HG02763 (cell line): ENCODE data around the gene MIDN.

Experiments used
- ATAC-seq: cut with Tn5 transposase; IDR thresholded peaks from one replicate; pipeline ENCODE4 v1.9.1; 2021; ENCODE audit warnings: mild to moderate bottlenecking, moderate library complexity; ENCODE audit not compliant: unreplicated experiment

The MIDN gene

DNA sequence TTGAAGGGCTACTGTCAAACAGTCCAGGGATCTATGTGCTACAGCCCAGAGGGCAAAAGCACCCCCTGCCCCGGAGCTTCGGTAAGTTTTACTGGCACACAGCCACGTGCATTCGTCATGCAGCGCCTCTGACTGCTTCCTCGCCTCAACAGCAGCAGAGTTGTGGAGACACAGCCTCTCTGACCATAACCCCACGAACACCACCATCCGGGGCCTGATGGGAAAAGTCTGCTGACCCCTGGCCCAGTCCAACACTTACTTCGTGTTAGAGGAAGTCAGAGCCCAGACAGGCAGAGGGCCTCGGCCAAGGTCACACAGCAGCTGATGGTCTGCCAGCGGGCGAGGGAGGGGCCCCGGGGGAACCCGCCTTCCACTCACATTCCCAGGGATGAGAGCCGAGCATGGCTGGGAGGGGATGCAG lies 15.7 kb upstream of the MIDN start:
- ATAC-seq, result no peak

DNA sequence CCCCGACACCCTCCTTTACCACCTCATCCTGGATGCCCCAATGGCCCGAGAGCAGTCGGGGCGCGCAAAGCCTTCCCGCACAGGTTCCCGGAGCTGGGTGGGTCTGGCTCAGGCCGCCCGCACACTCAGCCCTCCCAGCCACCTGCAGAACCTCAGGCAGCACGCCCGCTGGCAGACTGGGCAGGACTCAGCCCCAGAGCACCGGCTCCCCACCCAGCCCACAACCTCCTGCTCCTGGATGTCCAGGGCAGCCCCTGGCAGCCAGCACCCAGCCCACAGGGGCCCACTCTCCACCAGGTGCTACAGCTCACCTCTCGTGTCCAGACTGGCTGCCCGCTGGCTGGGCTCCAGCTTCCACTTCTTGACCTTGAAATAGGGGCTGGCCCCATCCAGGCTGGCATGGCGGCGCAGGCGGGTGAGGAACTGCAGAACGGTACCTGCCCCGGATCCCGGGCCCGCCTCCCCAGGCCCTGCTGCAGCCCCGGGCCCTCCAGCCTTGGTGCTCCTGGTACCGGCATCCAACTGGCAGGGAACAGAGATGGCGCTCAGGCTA lies 15.2 kb upstream of the MIDN start:
- no peak for ATAC-seq

DNA sequence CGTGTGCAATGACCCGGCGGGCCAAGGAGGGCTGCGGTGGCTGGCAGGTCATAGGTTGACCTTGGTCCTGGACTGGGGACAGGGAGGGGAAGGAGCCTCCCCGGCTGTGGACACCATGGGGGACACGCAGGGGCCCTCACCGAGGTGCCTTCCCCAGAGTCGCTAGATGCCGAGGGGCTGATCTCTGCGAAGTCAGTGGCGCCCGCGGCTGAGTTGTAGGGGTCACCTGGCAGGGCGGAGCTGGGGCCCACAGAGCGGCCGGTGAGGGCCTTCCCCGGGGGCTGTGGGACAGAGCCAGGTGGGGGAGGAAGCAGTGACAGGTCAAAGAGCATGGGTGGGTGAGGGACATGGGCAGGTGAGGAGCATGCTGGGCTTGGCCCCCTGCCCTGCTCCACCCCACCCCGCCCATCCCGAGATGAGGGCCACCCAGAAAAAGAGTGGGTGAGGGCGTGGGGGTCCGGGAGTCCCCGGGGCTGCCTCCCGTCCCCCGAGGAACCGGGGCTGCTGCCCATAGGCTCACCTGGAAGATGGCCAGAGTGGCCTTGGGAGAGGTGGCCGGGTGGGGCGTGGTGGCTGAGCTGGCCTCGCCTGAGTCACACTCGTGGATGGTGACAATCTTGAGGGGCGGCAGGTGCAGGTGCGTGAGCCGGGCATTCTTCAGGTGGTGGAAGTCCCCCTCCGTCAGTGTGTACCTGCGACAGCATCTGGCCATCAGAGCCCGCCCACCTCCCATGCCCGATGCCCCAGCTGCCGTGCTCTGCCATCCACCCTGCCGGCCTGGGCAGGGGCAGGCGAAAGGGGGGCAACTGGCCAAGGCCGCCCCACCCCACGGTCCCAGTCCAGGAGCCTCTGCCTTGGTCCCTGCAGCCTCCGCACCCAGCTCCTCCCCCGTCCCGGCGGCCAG lies 14.1 kb upstream of the MIDN start:
- ATAC-seq, result no peak

DNA sequence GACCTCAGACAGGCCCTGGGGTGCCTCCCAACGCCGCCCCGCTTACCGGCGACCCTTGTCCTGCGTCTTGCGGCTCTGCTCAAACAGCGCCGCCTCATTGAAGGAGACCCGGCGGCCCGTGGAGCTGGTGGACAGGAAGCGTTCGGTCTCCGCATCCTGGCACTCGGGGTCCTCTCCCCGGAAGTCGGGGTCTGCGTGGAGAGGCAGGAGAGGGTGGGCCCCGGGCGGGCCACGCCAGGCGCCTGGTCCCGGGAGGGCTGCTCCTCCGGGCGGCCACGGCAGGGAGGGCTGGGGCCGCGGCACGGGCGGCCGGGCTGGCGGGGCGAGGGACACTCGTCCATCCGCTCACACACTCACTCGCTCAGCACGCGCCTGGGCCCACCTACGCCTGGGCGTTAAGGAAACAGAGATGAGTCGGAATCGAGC lies 13.4 kb upstream of the MIDN start:
- no peak for ATAC-seq

DNA sequence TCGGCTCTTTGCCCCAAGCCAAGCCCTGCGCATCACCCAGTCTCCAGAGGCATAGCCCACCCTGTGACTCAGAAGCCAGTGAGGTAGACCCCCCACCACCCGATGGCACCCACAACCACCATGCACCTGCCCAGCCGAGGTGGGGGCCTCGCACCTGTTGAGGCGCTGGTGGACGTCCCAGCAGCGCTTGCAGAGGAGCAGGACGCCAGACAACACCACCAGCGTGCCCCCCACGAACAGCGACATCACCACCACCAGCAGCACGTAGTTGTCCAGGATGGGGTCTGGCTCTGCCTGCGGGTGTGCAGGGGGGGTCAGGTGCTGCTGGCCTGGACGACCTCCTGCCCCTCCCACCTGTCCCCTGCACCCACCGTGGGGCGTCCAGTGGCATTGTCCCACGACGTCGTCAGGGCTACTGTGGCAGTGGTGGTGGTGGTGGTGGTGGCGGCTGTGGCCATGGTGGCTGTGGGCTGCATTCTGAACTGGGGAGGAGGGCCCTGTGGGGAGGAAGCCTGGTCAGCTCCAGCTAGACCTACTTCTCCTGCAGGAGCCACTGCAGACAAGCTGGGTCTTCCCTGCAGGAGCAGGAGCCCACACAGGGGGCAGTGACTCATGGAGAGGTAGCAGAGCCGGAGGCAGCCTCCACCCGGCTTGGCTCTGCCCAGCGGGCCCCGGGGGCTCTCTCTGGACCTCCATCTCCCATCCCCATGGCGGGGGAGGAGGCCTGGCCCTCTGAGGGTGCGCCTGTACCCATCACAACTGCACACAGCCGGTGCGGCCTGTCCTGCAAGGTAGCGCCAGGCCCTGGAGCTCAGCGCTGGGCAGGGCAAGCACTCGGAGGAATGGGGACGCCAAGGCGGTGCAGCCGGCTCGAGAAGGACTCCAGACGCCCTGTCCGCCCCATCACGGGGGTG lies 12.5 kb upstream of the MIDN start:
- no peak for ATAC-seq

DNA sequence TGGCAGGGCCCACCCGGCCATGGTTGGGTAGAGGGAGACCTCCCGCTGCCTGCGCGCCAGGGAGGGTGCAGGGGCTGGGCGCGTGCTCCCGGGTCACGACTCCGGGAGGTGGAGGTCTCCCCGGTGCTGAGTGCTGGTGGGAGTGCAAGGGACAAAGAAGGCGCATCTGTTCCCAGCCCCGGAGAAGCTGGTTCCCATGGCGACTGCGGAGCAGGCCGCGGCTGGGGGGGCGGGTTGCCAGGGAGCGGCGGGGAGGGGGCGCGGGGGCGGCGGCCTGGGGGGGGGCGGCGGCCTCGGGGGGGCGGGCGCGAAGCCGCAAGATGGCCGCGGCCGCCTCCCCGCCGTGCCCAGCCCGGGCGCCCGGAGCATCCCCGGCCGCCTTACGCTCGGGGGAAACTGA lies 11.8 kb upstream of the MIDN start:
- ATAC-seq, result no peak

DNA sequence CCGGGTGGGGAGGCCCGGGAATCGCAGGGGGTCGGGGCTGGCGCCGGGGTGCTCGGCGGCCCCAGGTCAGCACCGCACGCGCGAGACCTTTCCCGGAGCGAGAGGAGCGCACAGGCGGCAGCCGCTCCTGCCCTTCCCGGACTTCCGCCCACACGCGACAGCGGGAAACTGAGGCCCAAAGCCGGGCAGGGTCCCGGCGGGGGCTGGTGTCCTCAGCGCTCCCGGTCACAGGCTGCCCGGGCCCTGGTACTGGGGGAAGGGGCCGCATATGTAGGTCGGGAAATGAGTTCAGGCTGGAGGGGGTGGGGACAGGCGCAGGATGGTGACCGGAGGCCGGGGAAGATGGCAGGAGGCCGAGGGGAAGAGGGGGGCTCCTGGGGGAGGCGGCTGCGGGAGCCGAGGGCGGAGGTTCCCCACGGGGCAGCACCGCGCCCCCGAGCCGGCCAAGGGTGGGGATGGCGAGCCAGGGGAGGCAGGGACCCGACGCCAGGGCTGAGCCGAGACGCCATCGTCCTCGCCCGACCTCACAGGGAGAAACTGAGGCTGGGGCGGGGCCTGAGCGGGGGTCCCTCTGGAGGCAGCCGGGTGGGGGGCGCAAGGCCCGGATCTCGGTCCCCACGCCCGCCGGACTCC lies 11.2 kb upstream of the MIDN start:
- ATAC-seq, result no peak

DNA sequence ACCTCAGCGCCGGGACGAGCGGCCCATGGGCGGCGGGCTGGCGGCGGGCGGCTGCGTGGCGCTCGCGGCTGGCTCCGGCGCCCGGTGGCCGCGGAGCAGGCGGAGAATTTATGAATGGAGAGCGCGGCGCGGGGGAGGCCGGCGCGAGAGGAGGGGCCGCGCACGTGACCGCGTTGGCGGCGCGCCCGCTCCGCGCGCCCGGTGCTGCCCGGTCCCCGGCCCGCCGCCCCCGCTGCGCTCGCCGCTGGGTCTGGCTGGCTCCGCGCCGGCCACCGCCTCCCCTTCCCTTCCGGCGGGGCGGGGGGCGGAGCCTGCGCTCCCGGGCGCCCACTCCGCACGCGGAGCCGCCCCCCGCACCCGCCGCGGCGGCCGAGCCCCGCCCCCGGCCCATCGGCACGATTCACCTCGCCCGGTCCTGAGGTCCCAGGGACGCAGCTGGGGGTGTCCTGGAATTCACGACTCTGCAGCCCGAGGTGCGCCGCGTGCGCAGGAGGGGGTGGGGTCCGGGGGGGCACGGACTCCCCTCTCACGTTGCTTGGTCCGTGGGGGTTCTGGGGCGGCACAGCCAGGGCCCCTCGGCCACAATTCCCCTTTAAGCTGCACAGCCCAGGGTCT lies 10.5 kb upstream of the MIDN start, which contains the start of gene CBARP:
Gene CBARP, minus strand, starts transcription at position 252 of the 615 bp plus-strand sequence. CDS start 1,905 bp downstream, outside the sequence.
- ATAC-seq, result no peak

DNA sequence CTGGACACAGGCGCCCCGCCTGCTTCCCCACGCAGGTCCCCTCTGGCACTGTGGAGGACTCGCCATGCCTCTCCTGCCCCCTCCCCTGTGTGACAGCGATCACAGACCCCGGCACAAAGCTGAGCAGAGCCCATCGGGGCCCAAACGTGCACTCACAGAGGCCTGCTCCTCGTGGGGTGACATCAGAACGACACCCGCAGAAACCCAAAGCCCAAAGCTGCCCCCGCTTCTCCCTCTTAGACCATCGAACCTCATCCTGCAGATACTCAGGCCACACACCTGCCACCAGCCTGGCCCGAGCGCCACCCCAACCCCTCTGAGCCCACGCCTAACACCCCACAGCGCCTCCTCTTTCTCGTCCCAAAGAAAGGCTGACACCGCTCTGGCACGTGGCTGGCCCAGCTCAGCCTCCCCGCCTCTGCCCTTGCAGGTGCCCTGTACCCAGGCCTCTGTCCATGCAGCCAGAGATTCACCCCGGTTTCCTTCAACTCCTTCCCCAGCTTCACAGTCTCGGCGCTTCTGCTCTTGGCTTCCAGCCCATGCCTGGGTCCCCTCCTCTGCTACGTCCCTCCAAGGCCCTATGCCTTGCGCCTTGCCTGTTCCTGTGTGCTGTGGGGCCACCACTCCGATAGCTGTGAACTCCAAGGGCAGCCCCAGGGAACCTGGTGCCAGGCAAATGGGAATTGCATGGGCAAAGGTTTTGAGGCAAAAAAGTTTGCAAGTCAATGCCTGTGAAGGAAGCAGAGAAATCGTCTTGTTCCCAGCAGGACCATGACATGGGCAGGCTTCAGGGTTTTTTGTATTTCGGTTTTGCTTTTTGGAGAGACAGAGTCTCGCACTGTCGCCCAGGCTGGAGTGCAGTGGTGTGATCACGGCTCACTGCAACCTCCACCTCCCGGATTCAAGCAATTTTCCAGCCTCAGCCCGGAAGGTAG lies 9.7 kb upstream of the MIDN start:
- no peak for ATAC-seq

DNA sequence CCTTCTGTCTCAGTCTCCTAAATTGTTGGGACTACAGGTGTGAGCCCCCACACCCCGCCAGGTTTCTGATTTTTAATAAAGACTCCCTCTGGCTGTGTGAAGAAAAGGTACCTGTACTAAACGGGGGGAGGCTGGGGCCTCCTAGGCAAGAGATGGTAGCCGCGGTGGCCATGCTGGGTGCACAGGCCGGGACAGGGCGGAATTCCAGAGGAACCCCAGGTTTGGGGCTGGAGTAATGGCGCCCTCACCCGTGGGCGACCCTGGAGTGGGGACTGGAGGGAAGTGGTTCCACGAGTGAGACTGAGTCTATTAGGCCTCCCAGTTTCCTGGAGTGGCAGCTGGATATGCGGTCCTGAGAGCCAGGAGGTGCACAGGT lies 9.0 kb upstream of the MIDN start:
- ATAC-seq, result no peak

DNA sequence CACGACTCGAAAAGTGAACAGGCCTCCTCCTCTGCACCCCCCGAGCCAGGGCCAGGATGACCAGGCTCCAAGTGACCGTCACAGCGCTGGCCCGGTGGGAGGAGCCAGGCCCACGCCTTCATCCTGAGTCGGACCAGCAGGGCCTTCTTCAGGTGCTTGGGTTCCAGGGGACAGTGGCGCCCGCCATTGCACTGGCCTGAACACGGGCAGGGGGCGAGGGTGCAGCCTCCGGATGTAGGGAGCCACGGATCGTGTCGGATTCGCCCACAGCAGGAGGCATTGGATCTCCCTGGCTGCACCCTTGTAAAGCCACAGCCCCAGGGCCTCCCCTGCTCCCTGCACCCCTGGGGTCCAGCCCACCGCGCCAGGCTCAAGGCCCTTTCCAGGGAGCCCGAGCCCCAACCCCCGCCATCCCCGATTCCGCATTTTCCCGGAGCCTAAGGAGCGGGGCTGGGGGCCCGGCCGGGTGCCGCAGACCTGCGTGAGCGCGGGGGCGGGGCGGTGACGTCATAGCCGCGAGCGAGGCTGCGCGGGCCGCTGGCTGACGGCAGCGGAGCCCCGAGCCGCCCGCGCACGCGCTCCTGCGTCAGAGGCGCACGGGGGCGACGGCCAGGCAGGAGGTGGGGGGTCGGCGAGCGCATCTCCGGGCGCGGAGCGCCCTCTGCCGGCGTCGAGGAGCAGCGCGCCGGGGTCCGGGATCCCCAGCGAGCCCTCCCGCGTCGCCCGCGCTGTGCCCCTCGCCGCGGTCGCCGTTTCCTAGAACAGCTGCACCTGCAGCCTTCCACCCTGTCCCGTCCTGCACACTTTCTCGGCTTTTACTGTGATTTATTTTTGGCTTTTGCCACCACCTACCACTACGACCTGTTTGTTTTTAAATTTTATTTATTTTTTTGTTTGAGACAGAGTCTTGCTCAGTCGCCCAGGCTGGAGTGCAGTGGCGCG lies 8.3 kb upstream of the MIDN start:
- no peak for ATAC-seq

DNA sequence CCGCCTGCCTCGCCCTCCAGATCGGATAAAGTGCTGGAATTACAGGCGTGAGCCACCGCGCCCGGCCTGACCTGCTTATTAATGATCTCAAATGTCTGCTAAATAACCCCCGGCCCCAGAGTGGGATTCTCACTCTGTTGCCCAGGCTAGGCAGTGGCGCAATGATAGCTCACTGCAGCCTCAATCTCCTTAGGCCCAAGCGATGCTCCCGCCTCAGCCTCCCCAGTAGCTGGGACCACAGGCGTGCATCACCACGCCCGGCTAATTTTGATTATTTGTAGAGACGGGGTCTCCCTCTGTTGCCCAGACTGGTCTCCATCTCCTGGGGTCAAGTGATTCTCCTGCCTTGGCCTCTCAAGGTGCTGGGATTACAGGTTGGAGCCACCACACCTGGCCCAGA lies 7.5 kb upstream of the MIDN start:
- ATAC-seq, result no peak

DNA sequence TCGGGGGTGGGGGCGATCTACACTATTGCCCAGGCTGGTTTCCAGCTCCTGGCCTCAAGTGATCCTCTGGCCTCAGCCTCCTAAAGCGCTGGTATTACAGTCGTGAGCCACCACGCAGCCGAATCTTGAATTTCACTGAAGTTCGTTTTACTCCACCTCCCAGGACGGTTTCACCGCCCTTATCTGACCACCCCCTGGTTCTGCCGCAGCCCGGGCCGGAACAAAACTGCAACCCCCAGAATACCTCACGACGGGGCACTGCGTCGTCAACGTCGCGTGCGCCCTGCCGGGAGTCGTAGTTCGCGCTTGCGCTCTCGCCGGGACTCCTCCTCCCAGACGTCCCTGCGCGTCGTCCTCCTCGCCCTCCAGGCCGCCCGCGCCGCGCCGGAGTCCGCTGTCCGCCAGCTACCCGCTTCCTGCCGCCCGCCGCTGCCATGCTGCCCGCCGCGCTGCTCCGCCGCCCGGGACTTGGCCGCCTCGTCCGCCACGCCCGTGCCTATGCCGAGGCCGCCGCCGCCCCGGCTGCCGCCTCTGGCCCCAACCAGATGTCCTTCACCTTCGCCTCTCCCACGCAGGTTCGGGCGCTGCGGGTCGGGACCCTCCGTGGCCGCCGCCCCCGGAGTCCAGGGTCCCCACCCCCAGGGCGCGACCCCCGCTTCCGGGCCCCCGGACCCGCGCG lies 6.8 kb upstream of the MIDN start, which contains the start of gene ATP5F1D:
Gene ATP5F1D, plus strand, starts transcription at position 335 of the 679 bp plus-strand sequence. Its CDS starts 100 bp downstream, at position 435.
- ATAC-seq, result peak; percentile 57

DNA sequence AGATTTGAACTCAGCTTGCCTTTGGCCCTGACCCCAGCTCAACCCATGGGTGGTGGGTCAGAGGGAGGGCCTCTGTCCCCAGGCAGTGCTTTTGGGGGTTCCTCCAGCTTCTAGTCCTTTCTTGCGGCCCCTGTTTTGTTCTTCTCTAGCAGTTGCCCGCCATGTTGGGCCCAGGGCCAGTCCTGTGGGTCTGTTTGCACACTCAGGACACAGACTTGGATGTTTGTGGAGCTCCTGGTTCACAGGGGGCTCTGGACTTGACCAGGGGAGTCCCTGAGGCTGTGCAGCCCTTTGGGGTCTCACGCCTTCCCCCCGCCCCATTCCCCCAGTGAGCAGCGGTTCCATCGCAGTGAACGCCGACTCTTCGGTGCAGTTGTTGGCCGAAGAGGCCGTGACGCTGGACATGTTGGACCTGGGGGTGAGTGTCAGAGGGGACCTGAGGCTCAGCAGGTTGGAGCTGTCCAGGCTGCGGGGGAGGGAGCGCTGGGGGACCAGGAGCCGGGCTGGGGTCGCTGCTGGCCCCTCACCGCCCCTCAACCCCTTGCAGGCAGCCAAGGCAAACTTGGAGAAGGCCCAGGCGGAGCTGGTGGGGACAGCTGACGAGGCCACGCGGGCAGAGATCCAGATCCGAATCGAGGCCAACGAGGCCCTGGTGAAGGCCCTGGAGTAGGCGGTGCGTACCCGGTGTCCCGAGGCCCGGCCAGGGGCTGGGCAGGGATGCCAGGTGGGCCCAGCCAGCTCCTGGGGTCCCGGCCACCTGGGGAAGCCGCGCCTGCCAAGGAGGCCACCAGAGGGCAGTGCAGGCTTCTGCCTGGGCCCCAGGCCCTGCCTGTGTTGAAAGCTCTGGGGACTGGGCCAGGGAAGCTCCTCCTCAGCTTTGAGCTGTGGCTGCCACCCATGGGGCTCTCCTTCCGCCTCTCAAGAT lies 4.4 kb upstream of the MIDN start:
- ATAC-seq, result no peak

DNA sequence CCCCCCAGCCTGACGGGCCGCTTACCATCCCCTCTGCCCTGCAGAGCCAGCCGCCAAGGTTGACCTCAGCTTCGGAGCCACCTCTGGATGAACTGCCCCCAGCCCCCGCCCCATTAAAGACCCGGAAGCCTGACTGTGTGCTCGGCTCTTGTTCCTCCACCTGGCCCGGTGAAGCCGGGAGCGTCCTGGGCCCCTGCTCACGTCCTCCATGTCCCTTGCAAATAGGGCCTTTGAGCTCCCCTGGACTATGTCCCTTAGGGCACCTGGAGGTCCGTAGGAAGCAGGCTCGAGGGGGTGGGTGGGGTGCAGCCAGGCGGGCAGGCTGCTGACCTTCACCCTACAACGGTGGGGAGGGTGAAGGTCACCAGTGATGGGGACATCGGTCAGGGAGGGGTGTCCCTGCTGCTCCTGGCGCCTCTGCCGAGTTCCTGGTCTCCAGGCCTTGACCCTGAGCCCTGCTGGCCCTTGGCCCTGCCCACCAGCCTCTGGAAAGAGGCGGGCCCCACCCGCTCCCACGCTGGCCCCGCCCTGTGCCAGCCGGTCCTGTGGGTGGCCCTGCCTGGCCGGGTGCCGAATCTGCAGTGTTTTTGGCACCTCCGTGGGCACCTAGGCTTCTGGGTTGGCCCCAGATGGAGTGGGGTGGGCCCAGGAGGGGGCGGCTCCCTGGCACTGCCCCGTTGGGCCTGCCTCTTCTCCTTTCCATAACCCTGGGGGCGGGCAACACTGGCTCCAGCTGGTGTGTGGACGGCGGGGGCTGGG lies 3.5 kb upstream of the MIDN start:
- no peak for ATAC-seq
